Mucosa of descending colon (tissue), 3 donors: ENCODE results near the gene NHS. TPM values are rescaled to one million over a fixed set of nuclear protein-coding genes. Genes with fewer than 3 reads are reported as not detected.

Source experiments
- ATAC-seq: fragments of 200-7000 bp; cut with Tn5 transposase; one replicate; pipeline ENCODE4 v1.9.1; 2020; ENCODE audit warnings: mild to moderate bottlenecking, moderate library complexity
- DNase-seq, 3 donors: peaks; one replicate each; pipeline ENCODE4 v3.0.0-alpha.2; 2020
- H3K36me3 ChIP-seq: fragments of 200-600 bp; one replicate; pipeline ENCODE4 v1.8.0; 2021; ENCODE audit warnings: low read depth, mild to moderate bottlenecking
- H3K4me1 ChIP-seq: fragments of 200-600 bp; one replicate; pipeline ENCODE4 v1.8.0; 2021; ENCODE audit warnings: low read depth, mild to moderate bottlenecking
- H3K4me3 ChIP-seq: fragments of 200-600 bp; one replicate; pipeline ENCODE4 v1.8.0; 2021; ENCODE audit warnings: mild to moderate bottlenecking
- H3K9me3 ChIP-seq: fragments of 200-600 bp; one replicate; pipeline ENCODE4 v1.8.0; 2021; ENCODE audit warnings: mild to moderate bottlenecking
- intact Hi-C, 2 donors: fragments of 100-400 bp; cut with DNase I in 1 of 2; cut with micrococcal nuclease in 1 of 2; formaldehyde crosslinking; loops; one replicate each; pipeline versions ENCODE4 v1.11.0 to v1.11.1; 2022; cut with DNase I, micrococcal nuclease
- total RNA-seq, 3 donors: library from RNA; stranded (reverse); fragmentation: NEBNext Ultra II Directional in 2 of 3; extraction: Animal tissue kit (Norgen Biotek cat#: 25700) in 2 of 3; gene quantifications; one replicate each; pipeline versions ENCODE4 v1.2.1 to v1.2.4, GENCODE V29; 2021 to 2023
- TF ChIP-seq, protein P1 (sequence below): fragments of 200-600 bp; IDR thresholded peaks from one replicate; pipeline ENCODE4 v1.8.0; 2022; ENCODE audit warnings: antibody characterized with exemption, mild to moderate bottlenecking
- donor health status: DM: no; HTN: no; CAD: no; lungs with moderate emphysema.
- donor health status: DM: no; HTN: no; CAD: no.
- donor health status: DM: no; HTN: yes; CAD: no.

Gene NHS
- total RNA-seq, 3 donors from 2014 or later, result 1.8 to 11.7 (median 2.1) TPM

GRCh38 chrX:17700976-17701375, 326.0 kb downstream of the NHS start:
- H3K9me3 ChIP-seq, result no peaks in the 10 kb centered on the region
- H3K4me3 ChIP-seq, result no peak overlapping the region
- TF ChIP-seq, protein P1, sequence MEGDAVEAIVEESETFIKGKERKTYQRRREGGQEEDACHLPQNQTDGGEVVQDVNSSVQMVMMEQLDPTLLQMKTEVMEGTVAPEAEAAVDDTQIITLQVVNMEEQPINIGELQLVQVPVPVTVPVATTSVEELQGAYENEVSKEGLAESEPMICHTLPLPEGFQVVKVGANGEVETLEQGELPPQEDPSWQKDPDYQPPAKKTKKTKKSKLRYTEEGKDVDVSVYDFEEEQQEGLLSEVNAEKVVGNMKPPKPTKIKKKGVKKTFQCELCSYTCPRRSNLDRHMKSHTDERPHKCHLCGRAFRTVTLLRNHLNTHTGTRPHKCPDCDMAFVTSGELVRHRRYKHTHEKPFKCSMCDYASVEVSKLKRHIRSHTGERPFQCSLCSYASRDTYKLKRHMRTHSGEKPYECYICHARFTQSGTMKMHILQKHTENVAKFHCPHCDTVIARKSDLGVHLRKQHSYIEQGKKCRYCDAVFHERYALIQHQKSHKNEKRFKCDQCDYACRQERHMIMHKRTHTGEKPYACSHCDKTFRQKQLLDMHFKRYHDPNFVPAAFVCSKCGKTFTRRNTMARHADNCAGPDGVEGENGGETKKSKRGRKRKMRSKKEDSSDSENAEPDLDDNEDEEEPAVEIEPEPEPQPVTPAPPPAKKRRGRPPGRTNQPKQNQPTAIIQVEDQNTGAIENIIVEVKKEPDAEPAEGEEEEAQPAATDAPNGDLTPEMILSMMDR, result no peak
- no peak for ATAC-seq
- no peaks in the 10 kb centered on the region for H3K36me3 ChIP-seq
- no peak for DNase-seq
- no peaks in the 10 kb centered on the region for H3K4me1 ChIP-seq
- intact Hi-C loops, result no loop called here

GRCh38 chrX:17703201-17703600, 328.2 kb downstream of the NHS start:
- no peak for ATAC-seq
- Histone ChIP-seq H3K4me3 (no peak overlapping the region), H3K36me3 (no peaks in the 10 kb centered on the region), H3K4me1 (no peaks in the 10 kb centered on the region), H3K9me3 (no peaks in the 10 kb centered on the region)
- intact Hi-C loops, result no loop called here
- no peak for DNase-seq
- TF ChIP-seq, protein P1, result no peak

DNA sequence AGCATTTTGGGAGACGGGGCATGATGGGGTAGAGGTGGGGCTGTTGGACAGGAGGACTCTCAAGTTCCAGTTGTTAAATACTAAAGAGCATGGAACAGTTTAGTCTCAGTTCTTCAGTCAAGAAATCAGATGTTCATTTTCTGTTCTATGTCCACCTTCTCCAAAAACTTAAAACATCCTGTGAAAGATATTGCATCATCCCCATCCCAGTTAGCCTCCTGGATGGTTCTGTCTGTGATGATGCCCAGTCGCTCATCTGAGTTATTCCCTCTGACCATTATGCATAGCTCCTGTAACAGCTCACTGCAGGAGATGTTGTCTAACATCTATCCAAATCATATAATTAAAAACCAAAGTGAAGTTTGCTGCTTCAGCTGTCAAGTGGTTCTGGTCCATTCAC, 330.2 kb downstream of the NHS start:
- no peak for ATAC-seq
- Histone ChIP-seq H3K4me3 (no peak overlapping the region), H3K36me3 (no peaks in the 10 kb centered on the region), H3K9me3 (no peaks in the 10 kb centered on the region), H3K4me1 (no peaks in the 10 kb centered on the region)
- TF ChIP-seq, protein P1, result no peak
- intact Hi-C loops, result no loop called here
- no peak for DNase-seq

GRCh38 chrX:17706676-17707075, 331.7 kb downstream of the NHS start:
- Histone ChIP-seq H3K9me3 (no peaks in the 10 kb centered on the region), H3K36me3 (no peaks in the 10 kb centered on the region), H3K4me1 (no peaks in the 10 kb centered on the region), H3K4me3 (no peak overlapping the region)
- DNase-seq, result no peak
- intact Hi-C loops, result no loop called here
- TF ChIP-seq, protein P1, result no peak
- ATAC-seq, result no peak

DNA sequence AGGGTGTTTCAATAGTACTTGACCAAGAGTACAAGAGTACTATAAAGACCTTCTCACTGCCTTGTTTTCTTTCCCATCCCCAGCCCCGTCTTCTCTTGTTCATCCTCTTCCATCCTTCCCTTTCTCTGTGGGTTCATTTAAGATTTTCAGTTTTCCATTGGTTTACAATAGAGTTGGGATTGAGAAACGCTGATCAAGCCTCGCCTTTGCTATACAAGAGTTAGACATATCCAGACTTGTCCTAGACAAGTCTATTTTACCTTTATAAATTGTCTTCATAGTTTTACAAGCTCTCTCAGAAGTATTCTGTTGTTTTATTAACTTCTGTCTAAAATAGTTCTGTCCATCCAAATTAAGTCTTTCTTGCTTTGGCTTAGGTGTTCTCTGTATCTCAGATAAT, 332.7 kb downstream of the NHS start:
- no peaks in the 10 kb centered on the region for H3K4me1 ChIP-seq
- intact Hi-C loops, result no loop called here
- TF ChIP-seq, protein P1, result no peak

DNA sequence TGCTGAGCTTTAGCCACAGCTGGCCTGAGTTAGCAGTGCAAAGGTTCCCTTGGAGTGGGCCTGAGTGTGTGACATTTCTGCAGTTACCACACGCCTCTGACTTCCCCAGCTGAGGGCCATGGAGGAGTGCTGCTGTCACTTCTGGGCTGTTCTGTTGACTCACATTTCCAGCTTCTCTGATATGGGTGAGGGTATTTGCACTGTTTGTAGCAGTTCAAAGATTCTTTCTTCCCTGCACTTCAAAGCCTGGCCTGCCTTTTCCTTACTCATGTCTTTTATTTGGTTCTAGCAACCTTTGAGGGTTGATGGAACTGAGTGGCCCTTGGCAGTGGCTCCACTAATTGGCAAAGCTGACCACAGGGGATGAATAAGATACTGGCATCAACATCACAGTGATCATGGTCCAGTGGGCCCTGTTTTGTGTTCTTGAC, 335.9 kb downstream of the NHS start:
- no peaks in the 10 kb centered on the region for H3K9me3 ChIP-seq
- no peak for ATAC-seq
- H3K4me1 ChIP-seq, result no peaks in the 10 kb centered on the region
- intact Hi-C loops, result no loop called here
- TF ChIP-seq, protein P1, result no peak
- no peak for DNase-seq
- no peaks in the 10 kb centered on the region for H3K36me3 ChIP-seq
- no peak overlapping the region for H3K4me3 ChIP-seq

More for the DNA sequence above, 332.7 kb downstream of the NHS start:
- no peak overlapping the region for H3K4me3 ChIP-seq
- ATAC-seq (no peak), DNase-seq (no peak)
- no peaks in the 10 kb centered on the region for H3K9me3 ChIP-seq
- no peaks in the 10 kb centered on the region for H3K36me3 ChIP-seq
